HG03108 (cell line): Measurements from ENCODE around the gene RMRP.

ENCODE experiments used
- ATAC-seq: cut with Tn5 transposase; IDR thresholded peaks from one replicate; pipeline ENCODE4 v1.9.1; 2021; ENCODE audit warnings: moderate library complexity; ENCODE audit not compliant: unreplicated experiment

Gene RMRP

GRCh38 chr9:35666045-35666444, 8.2 kb upstream of the RMRP start:
- no peak for ATAC-seq

- ATAC-seq: no peak
Observed at GRCh38 chr9:35665471-35665818, 7.6 kb upstream of the RMRP start.

- peak; percentile 72 for ATAC-seq
Observed at GRCh38 chr9:35664531-35665470, 7.0 kb upstream of the RMRP start, which contains the start of gene ARHGEF39. Gene ARHGEF39 (minus strand): TSS chr9:35665195. CDS start chr9:35665169, 26 bp downstream.

GRCh38 chr9:35662437-35662836, 4.6 kb upstream of the RMRP start:
- ATAC-seq: no peak

- no peak for ATAC-seq
Observed at GRCh38 chr9:35661756-35662350, 4.0 kb upstream of the RMRP start.

DNA sequence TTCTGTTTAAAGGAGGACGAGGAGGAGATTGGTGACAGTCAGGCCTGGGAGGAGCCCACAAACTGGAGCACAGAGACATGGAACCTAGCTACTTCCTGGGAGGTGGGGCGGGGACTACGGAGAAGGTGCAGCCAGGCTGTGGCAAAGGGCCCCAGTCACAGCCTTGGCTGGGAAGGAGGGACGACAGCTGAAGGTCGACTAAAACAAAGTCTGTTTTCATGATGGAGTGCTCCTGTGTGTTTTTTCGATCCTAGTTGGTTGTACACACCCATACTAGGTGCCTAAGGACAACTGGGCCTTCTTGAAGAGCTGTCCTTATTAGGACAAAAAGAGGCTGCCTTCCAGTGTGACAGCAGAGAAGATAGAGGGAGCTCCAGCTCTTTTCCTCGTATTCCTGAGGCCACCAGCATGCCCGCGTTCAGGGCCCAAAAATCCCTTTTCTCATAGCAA, 3.2 kb upstream of the RMRP start:
- no peak for ATAC-seq

GRCh38 chr9:35659340-35659739, 1.5 kb upstream of the RMRP start:
- ATAC-seq: no peak

- ATAC-seq: no peak
Observed at GRCh38 chr9:35658968-35659220, 1.1 kb upstream of the RMRP start.

DNA sequence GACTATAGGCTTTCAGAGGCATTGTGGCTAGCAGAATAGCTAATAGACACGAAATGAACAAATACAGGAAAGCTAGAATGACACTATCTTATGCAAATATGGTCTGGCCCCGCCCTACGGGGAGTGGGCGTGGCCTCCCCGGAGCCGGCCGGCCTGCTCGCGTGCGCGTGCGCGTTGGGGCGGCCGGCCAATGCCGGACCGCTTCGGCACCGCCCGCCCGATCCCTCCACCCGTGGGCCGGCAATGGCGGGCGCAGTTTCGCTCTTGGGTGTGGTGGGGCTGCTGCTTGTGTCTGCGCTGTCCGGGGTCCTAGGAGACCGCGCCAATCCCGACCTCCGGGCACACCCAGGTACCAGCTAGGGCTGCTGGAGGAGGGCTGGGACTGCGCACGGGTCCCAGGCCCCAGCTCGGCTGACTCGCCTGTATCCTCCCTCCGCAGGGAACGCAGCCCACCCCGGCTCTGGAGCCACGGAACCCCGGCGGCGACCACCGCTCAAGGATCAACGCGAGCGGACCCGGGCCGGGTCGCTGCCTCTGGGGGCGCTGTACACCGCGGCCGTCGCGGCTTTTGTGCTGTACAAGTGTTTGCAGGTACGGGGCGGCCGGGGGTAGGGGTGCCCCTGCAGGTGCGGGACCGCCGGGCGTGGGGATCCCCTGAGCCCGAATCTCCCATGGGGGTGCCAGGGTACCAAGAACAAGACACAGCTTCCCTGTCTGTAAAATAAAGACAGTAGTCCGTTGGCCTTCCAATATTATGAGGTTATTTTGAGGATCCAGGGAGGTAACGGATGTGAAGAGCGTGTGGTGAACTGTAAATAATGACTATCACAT, 533 bp upstream of the RMRP start, which contains the start of gene CCDC107:
Gene CCDC107, plus strand, starts transcription at position 156 of the 831 bp plus-strand sequence. Its CDS starts 88 bp downstream, at position 244.
- peak; percentile 46 for ATAC-seq

DNA sequence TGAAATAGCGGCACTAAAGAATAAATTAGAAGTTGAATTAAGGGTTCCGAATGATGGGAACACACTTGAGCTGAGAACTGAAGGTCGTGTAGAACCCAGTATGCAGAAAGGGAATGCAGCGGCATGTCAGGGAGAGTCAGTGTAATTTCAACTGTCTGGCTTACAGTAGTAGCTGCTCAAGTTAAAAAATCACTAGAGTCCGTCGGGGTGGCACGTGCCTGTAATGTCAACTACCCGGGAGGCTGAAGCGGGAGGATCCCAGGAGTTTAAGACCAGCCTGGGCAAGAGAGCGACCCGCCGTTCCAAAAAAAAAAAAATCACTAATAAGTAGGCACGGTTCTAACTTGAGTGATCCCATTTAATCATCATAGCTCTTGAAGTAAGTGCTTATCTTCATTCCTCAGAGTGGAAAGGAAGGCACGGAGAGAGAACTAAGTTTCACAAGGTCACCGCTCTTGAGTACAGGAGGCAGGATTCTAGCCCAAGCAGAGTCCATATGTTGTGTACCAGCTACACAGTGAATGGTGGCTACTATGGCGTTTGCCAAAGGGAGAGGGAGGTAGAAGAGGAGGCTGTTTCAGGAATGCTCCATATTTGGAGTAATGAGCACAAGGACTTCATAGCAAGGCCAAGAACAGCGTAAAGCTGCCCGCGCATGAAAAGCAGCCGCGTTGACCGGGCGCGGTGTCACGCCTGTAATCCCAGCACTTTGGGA, 831 bp downstream of the RMRP start:
- ATAC-seq: no peak

GRCh38 chr9:35656348-35656747, 1.5 kb downstream of the RMRP start:
- no peak for ATAC-seq

- ATAC-seq: no peak
Observed at GRCh38 chr9:35653611-35654010, 4.2 kb downstream of the RMRP start.

DNA sequence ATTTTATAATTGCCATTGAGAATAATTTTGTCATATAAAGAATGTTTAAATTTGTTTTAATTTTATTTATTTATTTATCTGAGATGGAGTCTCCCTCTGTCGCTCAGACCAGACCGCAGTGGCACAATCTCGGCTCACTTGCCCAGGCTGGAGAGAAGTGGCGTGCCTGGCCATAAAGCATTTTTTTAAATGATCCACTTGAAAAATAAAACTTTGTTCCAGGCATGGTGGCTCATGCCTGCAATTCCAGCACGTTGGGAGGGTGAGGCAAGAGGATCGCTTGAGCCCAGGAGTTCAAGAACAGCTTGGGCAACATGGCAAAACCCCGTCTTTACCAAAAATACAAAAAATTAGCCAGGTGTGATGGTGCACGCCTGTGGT, 5.0 kb downstream of the RMRP start:
- no peak for ATAC-seq

- ATAC-seq: no peak
Observed at GRCh38 chr9:35651956-35652828, 5.6 kb downstream of the RMRP start.

DNA sequence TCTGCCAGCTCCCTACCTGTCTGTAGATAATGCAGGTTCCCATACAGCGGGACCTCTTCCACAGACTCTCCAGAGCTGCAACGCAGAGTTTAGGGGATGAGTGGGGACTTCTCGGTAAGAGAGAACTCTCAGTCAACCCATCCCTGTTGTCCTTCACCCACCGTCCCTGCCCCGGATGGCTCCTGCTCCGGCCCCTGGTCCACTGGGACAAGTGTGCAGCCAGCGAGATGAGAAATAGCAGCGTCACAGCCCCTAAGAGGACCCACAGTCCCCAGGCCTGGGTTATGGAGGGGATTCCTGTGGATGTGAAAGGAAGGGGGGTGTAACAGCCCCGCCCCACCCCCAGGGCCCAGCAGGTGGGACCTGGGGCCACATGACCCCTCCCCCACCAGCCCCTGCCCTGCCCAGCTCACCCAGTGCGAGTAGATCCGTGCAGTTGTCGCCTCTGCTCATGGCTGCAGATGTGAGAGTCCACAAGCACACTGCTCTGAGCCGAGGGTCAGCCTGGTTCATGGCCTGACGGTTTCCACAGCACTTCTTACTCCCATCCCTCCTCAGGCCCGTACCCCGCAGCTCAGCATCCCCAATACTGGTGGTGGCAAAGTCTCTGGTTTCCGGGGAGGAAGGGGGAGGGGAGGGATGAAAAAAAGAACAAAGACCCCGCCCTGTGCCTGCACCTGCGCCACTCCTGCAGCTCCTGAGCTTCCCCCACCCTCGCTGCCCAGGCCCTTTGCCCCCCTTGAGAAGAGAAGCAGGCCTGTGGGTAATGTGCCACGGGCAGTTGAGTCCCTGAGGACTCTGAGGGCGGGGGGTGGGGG, 7.3 kb downstream of the RMRP start, which contains the start of gene SIT1:
Gene SIT1, minus strand, starts transcription at position 591 of the 818 bp plus-strand sequence. Its CDS starts 78 bp downstream, at position 513.
- no peak for ATAC-seq

DNA sequence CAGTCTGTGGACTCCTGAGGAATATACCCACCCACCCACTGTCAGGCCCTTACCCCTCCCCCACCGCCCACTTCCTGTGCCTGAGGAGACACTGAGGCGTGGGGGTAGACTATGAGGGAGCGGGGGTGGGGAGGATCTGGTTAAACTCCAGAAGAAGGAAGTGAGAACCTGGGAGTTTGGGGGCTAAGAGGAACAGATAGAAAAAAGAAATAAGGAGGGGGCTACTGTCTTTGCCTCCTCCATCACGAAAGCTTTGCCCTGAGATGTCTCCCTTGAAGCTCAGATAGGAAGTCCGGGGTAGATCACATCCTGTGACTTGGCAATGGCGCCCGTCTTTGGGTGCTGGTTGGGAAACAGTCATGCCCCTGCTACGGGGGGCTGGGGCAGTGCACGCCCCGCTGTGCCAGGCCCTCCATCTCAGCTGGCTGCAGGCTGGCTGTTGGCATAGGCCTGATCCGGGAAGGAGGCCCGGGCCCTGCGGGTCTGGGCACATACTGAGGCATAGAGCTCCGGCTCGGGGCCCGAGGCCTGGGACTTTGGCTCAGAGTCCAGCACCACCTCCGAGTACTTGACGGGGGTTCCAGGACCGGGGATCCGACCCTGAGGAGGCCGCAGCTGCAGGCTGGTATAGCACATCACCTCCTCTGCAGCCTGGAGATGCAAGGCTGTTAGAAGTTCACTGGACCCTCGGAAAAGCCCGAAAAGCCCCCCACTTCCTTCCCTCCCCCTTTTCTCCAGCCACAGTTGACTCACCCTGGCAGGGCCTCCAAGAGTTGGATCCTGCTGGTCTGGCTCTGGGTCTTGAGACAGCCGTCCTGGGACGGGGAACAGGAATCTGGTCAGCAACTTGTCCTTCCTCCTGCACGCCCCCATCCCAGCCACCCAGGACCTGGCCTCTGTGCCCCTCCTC, 8.1 kb downstream of the RMRP start:
- no peak for ATAC-seq

- peak; percentile 83 for ATAC-seq
Observed at GRCh38 chr9:35646533-35647265, 11.1 kb downstream of the RMRP start.
